ENCODE results near the gene ALDH9A1.
"Not testable (repeated sequence)": the region's sequence is repeated elsewhere in the genome, so short reads cannot be mapped to it uniquely, and the experiment has no call there.

ALDH9A1 gene

DNA sequence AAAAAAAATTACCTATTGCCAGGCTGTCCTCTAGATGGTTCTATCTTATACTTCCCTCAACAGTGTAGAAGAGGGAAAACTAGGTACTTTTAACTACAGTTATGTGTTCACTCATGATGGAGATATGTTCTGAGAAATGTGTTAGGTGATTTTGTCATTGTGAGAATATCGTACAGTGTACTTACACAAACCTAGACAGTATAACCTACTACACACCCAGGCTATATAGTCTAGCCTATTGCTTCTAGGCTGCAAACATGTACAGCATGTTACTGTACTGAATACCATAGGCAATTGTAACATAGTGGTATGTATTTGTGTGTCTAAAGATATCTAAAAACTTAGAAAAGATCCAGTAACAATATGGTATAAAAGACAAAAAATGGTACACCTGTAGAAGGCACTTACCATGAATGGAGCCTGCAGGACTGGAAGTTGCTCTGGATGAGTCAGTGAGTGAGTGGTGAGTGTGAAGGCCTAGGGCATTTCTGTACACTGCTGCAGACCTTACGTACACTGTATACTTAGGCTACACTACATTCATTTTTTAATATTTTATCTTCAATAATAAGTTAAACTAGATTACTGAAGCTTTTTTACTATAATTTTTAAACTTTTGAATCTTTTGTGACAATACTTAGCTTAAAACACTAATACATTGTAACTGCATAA, 54.2 kb downstream of the ALDH9A1 start:
- DNase-seq: no peak

DNA sequence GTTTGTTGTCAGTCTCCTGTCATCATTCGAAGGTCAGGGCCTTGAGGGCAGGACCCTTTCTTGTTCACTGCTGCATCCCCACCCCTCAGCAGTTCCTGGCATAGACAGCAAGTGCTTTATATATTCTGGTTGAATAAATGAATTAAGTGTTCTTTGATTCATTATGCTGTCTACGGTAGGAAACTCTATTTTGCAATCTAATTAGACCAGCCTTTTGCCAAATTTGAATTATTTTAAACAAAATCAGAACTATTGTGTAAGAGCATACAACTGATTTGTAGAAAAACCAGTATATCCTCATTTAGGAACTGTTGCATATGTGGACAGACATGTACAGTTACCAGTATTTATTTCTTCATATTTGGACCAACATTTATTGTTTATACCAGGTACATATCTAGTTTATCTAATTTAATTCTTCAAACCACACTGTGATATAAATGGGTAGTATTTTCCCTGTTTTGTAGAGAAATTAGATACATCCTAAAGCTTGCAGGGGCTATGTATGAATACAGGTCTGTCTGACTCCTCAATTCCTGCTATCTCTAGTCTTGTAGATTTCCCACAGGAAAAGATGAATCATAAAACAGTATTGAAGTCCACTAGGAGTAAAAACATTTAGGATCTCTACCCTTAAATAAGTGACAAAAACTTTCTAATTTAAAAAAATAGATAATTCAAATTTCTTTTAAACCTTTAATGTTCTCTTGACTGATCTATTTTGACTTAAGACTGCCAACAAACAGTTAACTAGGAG, 57.0 kb downstream of the ALDH9A1 start:
- DNase-seq: no peak

DNA sequence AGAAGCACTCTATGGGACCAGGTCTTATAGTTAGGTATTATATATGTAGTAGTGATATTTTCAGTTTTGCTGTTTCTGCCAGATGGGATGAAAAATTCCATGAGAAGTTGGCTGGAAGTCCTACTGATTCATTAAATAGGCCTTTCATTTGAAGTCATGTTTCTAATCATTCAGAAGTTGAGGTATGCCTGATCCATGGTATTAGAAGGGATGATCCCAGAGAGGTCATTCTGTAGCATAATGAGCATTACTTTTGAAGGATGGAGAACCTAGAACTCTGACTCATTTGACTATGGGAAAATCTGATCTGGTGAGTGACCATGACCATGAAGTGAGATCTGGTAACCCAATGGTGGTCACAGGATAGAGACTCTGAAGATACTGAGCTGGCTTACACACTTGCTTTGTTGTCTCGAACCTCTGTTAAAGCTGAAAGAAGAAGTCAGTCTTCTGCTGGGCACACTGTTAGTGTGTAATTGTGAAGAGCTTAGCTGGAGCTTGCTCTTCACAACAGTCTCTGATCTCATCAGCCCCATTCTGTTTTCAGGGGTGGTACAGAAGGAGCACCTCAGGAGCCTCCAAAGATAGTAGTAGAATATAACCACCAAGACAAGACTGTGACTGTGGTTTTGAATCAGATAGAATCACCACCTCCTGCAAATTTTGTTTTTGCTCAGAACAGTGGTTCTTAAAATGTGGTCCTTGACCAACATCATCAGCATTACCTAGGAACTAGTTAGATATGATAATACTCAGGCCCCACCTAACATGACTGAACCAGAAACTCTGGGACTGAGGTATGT, 58.3 kb downstream of the ALDH9A1 start:
- no peak for DNase-seq

DNA sequence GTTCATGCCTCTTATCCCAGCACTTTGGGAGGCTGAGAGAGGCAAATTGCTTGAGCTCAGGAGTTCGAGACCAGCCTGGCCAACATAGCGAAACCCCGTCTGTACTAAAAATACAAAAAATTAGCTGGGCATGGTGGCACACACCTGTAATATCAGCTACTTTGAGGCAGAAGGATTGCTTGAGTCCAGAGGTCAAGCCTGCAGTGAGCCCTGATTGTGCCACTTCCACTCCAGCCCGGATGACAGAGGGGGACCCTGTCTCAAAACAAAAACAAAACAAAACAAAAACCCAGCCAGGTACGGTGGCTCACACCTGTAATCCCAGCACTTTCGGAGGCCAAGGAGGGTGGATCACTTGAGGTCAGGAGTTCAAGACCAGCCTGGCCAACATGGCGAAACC, 60.2 kb downstream of the ALDH9A1 start:
- not testable (repeated sequence) for DNase-seq

DNA sequence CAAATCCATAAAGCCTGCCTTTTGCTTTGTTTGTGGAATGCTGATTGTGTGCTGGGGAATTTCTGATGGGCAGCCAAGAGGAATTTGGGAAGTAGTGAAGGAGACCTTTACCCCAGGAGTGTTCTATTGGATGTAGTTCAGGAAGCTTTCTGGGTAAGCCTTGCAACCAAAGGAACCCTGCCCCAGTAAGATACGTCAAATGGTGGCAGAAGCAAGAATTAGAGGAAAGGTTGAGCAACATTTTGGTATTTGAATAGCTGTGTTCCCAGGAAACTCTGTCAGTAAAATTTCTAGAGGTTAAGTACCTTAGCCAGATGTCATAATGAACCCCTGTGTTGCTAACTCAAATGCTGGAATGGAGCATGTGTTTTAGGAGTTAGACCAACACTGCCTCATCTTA, 60.9 kb downstream of the ALDH9A1 start:
- DNase-seq: no peak

DNA sequence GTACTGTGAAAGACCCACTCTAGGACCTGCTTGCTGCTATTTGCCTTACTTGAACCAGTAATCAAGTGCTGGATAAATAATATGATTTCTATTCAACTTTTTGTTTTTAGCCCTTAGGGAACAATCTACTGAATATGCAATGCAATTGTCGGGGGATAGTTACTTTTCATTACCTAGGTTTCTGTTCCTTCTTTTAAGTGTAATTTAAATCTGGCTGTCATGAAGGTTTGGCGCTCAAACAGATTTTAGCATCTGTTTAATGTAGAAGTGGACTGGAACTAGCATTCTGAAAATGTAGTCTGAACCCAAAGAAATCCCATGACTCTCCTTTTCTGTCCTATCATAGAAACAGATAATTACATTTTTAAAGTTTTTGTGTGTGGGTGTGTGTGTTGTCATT, 62.5 kb downstream of the ALDH9A1 start:
- no peak for DNase-seq

DNA sequence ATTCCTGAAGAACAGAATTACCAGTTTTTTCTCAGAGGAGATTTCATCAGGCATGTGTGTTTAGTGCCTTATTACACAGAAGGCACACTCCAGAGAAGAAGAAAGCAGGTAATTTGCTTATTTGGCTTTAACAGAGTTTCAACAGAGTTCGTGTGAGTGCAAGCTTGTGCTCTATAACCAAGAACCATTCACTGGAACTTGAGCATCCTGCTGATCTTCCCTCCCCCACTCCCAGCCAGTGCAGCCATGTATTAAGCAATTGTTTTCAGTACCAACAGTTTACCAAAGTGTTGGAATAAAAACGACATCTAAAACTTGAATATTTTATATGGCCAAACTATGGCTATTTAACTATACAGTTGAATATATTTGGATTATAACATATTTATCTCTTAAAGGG, 63.0 kb downstream of the ALDH9A1 start:
- no peak for DNase-seq

DNA sequence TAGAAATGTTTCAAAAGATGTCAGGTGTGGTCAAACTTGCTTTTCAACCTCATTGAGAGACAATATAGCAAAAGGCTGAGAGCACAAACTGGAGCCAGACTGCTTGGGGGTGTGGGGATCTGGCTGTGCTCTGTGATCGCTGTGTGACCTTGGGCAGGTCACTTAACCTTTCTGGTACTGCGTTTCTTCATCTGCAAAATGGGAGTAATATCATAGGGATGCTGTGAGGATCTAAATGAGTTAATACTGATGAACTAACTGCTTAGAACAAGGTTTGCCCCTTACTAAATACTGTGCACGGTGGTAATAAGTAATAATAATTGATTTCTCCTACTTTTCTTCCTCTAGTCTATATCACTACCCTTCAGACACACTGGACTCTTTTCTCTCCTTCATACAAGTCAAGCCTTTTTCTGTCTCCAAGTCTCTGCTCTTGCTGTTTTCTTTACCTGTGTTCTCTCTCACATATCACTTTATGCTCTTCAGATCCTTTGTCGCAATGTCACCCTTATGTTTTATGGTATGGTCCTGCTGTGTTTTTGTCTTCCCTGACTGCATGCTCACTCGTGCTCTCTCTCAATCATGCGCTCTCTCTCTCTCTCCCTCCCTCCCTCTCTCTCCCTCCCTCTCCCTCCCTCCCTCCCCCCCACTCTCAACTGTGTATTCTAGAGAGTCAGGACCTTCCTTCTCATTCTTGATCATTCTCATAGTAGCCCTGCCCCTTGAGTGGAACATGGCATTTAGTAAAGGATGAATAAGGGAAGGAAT, 64.0 kb downstream of the ALDH9A1 start:
- DNase-seq: no peak

DNA sequence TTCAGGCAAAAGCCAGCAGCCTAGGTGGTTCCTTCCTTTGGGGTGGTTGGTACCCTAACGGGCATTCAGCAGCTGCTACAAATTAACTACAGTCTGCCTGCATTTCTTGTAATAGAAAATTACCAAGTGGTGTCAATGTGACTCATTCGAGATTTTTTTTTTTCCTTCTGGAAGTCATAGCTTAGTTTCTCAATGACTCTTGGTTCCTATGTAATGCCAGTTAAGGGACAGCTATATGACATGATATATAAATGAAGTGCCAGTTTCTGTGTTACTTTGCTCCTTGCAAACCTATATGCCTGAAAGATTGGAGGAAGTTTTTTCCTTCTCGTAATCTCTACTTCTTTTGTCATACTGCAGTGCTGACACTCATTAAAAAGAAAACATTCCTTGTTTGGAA, 64.7 kb downstream of the ALDH9A1 start:
- DNase-seq: no peak

DNA sequence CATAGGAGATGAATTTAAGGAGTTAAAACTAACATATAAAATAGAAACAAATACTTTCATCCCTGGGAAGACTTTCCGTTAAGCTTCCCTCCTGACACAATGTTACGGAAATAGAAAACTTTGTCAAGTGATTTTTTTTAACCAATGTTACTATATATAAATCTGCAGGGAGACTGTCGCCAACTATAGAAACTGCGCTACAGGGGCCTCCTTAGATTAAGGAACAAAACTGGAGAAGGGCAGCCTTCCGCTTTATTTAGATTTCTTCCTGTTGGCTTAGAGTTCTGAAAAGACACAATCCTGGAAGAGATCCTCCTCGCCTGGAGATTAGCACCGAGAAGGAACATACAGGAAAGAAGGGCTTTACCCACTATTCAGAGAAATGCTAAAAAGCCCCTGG, 65.9 kb downstream of the ALDH9A1 start:
- DNase-seq: no peak

DNA sequence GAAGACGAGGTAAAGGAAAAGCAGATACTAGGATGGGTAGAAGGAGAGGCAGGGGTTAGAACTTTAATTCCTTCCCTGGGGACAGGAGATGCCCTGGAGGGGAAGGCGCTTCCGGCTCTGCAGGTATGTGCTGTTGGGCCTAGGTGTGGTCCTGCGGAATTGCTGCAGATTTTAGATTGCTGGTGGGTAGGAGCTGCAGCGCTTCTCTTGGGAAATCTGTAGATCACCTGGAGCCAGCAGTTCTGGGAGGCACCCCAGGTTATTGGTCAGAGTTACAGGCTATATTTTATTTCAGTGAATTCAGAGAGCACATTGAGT, 66.3 kb downstream of the ALDH9A1 start:
- DNase-seq: no peak

DNA sequence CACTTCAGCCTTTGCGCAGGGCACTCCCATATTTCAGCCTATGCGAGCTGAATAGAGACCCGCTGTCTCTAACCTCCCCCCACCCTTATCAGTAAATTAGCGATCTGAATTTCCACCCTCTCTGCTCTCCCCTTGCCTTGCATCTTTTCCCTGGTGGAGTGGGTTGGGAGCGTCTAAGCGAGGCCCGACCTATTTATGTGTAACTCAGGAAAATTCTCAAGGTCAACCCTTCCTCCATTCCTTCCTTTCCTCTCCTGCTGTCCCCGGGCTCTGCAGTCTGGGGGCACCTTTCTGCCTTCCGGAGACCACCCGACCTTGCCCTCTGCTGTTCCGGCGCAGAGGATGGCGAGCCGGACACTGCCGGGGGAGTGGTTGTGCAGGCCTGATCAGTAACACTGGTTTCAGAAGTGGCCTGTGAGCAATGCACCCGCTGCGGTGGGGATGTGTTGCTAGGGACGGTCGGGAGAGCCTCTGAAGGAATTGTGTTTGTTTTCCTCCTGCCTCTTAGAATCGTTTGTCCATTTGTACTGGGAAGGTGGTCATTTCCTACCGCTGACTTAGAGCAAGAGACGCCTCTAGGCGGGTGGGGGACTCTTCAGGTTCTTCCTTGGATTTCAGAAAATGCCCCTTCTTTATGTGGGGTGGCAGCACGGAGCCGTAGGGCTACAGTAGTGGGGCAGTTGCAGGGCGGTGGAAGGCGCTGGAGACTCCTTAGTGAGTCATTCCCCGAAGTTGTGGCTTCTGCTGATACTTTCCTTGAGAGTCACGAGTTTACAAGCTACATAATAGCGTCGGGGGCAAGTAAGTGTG, 66.8 kb downstream of the ALDH9A1 start:
- peak; percentile 49 for DNase-seq

DNA sequence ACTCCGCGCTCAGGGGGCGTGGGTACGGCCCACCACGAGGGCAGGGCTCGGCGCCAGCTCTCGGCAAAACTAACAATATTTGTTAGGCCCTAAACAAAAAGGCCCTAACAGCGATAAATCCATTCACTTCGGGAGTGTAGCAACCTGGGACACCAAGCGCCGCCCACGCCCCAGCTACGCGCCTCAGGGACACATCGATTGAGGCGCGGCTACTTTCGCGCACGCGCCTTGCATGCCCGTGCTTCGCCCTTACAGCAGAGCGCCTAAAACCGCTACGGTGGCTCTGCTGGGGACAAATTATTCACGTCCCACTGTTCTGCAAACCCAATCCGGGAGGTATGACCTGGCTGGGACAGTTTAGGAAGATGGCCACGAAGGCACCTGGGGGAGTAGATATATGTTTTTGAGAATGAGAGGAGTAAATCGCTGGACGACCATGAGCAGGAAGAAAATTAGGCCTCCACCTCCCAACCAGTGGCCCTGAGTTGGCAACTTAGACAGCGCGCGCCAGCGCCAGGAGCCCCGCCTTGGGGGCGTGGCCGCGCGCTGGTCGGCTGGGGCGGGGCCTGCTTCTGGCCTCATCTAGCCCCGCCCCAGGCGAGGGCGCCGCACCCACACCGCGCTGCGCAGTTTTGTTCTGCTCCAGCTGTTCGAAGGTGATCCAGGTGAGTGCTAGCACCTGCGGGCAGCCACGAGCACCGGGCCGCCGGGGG, 67.6 kb downstream of the ALDH9A1 start, which contains the start of gene MGST3:
TSS of gene MGST3 (plus strand) at position 606 of the 713 bp plus-strand sequence. CDS start 18,614 bp downstream, outside the sequence.
- DNase-seq: peak; percentile 97

DNA sequence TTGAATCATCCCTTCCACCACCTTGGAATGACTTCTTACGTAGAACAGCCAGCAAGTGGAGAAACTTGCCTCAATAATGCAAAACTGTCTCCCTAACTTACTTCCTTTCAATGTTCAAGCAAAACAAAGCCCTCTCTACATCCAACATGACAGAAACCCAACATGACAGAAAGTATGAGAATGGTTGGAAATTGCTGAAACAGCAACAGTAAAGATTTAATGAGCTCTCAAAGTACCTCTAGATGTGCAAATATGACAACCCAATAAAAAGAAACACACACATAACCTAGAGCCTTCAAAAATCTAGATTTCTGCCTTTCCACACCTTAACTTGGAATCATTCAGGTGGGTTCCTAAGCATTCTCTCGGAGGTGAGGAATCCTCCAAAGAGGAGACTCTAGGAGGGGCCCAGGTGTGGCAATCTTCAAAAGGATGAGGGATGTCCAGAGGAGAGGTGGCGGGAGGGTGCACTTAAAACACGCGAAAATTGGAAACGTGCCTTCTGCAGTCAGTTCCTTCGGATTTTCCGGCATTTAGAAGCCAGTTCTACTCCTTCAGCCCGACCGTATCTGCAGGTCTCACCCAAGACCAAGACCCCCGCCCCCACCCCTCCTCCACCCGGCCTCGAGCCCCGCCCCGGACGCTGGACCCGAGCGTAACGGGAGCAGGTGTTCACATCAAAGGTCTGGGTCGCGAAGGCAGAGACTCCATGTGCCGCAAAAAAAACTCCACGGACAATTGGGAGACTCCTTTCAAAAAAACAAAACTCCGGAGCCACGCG, 68.3 kb downstream of the ALDH9A1 start:
- DNase-seq: peak; percentile 75

DNA sequence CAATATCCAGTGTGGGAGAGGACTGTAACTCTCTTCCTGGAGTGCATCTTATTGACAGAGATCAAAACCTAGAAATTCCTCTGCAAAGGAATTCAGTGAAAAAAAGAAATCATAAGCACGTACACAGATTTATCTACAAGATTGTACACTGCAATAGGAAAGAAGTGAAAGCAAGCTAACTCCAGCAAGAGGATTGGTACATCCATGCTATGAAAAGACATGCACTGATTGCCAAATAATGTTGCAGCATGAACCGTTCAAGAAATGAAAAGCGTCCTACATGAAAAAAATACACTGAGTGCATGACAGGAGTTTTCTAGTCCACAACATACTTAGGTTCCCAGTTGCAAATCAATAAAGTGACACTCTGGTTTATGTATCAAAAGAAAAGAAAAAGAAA, 69.2 kb downstream of the ALDH9A1 start:
- no peak for DNase-seq

DNA sequence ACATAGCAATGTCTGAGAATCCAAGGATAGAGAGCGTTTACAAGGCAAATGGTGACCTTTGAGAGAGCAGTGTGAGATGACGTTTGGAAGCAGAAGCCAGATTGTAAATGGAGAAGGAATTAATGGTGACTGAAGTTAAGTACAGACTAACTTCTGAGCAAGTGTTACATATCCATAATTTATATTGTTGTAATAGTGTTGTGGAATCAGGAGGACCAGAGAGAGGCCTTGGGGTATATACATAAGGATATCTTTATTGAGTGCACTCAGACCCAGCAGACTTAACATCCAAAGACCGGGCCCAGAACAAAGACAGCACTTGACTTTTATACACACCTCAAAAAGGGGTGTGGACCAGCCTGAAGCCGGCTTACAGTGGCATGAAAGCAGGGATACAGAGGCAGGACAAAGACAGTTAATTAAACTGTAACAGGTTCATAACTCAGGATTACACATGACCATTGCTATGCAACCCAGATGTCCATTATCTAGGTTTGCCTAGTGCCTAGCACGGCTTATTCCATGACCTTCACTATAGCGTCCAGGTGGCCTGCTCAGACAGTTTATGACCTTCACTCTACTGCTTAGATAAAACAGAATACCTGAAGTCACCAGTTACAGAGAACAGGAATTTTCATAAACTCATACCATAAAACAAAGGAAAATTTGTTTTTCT, 70.1 kb downstream of the ALDH9A1 start:
- no peak for DNase-seq

DNA sequence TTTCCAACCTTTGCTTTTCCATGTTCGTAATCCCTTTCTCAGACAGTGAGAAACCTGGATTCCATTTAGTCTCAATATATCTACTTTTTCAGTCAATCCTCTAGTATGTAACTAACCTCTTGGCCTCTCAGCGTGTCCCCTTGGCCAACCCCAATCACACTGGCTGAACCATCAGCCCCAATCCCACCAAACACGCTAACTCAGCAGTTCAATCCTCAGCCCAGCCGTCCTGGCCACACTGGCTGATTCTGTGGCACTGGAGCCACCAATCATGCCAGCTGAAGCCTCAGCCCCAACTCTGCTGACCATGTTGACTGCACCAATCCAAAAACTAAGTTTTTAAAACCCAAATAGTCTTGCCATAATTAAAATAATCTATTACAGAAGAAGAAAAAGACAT, 73.9 kb downstream of the ALDH9A1 start:
- no peak for DNase-seq

DNA sequence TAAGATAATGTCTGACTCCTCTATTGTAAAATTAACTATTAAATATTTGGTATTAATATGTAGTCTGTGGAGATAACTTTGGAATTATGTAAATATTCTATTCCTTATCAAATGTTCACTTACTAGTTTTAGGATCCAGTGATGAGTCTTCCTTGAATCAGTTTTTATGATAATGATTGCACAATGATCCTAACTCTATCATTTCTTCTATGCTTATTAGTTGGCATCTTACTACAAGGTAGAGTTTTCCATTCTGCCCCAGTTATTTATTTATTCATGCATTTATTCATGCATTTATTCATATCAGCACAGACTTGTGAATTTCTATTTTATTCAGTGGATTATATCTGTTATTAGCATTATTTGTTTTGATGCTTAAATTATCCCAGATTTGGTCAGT, 74.7 kb downstream of the ALDH9A1 start:
- DNase-seq: no peak

DNA sequence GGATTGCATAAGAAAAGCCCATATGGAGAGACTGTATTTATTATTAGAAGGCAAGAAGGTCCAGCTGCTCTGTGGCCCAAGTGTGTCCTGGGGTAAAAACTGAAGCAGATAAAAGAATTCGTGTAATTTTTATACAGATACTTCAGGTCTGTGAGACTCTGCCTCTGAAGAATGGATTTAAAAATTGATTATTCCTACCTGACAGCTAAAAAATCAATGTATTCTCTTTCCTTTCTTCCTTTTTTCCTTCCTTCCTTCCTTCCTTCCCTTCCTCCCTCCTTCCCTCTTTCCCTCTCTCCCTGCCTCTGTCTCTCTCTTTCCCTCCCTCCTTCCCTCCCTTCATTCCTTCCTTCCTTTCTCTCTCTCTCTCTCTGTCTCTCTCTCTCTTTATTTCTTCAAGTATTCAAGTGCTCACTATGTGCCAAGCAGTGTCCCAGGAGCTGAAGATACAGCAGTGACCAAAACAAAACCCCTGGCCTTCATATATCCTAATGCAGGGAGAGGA, 78.7 kb downstream of the ALDH9A1 start:
- no peak for DNase-seq

DNA sequence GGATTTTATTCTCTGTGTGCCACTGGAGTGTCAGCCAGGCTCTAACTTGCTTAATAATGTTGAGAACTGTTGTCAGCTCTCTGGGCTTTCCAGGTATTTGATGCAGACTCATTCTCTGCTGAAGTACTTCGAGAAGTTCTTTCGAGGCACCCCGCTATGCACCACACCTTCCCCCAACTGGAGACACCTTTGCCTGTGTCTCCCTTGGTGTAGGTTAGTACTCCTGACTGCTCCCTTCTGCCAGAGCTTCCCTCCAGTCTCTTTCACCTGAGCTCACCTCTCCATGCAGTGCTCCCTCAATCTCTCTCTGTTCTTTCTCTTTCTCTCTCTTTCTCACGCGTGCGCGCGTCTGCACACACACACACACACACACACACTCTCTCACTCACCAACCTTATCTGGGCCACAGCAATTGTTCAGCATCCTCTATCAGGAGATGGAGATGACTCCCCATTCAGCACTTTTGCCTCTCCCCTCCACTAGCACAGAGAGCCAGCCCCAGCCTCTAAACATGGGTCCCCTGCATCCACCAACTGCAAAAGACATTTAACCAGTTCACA, 81.3 kb downstream of the ALDH9A1 start:
- no peak for DNase-seq

Data from NCI-H510A treated with DMSO at 0.1 percent for 48 hours (cell line).